ACC112 (cell line): Measurements from ENCODE around the gene ITGB4.
"Not testable (repeated sequence)": the region's sequence is repeated elsewhere in the genome, so short reads cannot be mapped to it uniquely, and the experiment has no call there.

Experiments used
- H2AFZ ChIP-seq: fragments of 200-600 bp; sonication (generic); one replicate; pipeline ENCODE4 v1.6.0; 2017; ENCODE audit warnings: antibody characterized with exemption, low read length; ENCODE audit not compliant: unreplicated experiment
- H3K27ac ChIP-seq: fragments of 200-600 bp; sonication (generic); 2 replicates; pipeline ENCODE4 v1.5.1; 2014; ENCODE audit warnings: low read depth, mild to moderate bottlenecking, antibody characterized with exemption, low read length, moderate library complexity
- H3K27me3 ChIP-seq: fragments of 200-600 bp; sonication (generic); 2 replicates; pipeline ENCODE4 v1.6.1; 2014; ENCODE audit warnings: mild to moderate bottlenecking, antibody characterized with exemption, low read length, moderate library complexity, mixed read lengths; ENCODE audit not compliant: insufficient read depth
- H3K36me3 ChIP-seq: fragments of 200-600 bp; sonication (generic); 2 replicates; pipeline ENCODE4 v1.6.1; 2016; ENCODE audit warnings: mild to moderate bottlenecking, antibody characterized with exemption, low read length, moderate library complexity, mixed read lengths; ENCODE audit not compliant: insufficient read depth
- H3K4me1 ChIP-seq: fragments of 200-600 bp; sonication (generic); one replicate; pipeline ENCODE4 v1.6.1; 2016; ENCODE audit warnings: low read length, mixed read lengths; ENCODE audit not compliant: insufficient read depth, unreplicated experiment, control insufficient read depth
- H3K4me3 ChIP-seq: fragments of 200-600 bp; sonication (generic); 2 replicates; pipeline ENCODE4 v1.5.1; 2014; ENCODE audit warnings: mild to moderate bottlenecking, low read depth, low read length
- H3K79me2 ChIP-seq: fragments of 200-600 bp; sonication (generic); one replicate; pipeline ENCODE4 v1.6.0; 2016; ENCODE audit warnings: low read length; ENCODE audit not compliant: control insufficient read depth, unreplicated experiment, insufficient read depth

Gene ITGB4

GRCh38 chr17:75773808-75774470 is 52.7 kb downstream of the ITGB4 start:
- peaks cover 13% of the 10 kb centered on the region for H3K4me1 ChIP-seq
- no peak overlapping the region for H2AFZ ChIP-seq
- H3K4me3 ChIP-seq = no peak overlapping the region
- no peaks in the 10 kb centered on the region for H3K27me3 ChIP-seq
- H3K79me2 ChIP-seq = peaks cover 22% of the 10 kb centered on the region
- H3K36me3 ChIP-seq = peaks cover 26% of the 10 kb centered on the region
- H3K27ac ChIP-seq = no peak overlapping the region

GRCh38 chr17:75774471-75774990 is 53.3 kb downstream of the ITGB4 start:
- Histone ChIP-seq H3K79me2 (peaks cover 27% of the 10 kb centered on the region), H3K36me3 (peaks cover 28% of the 10 kb centered on the region), H3K4me3 (no peak overlapping the region), H3K4me1 (peaks cover 13% of the 10 kb centered on the region), H3K27ac (no peak overlapping the region), H2AFZ (no peak overlapping the region), H3K27me3 (no peaks in the 10 kb centered on the region)

- no peak overlapping the region for H2AFZ ChIP-seq
- peaks cover 28% of the 10 kb centered on the region for H3K36me3 ChIP-seq
- H3K4me1 ChIP-seq = peaks cover 13% of the 10 kb centered on the region
- peaks cover 28% of the 10 kb centered on the region for H3K79me2 ChIP-seq
- no peaks in the 10 kb centered on the region for H3K27me3 ChIP-seq
- H3K4me3 ChIP-seq = no peak overlapping the region
- H3K27ac ChIP-seq = no peak overlapping the region
Measured at GRCh38 chr17:75774991-75775668, 53.9 kb downstream of the ITGB4 start.

GRCh38 chr17:75776386-75777295 is 55.4 kb downstream of the ITGB4 start:
- peak overlapping the region; percentile 19; the same call in 1 of the 2 replicates for H3K27ac ChIP-seq

GRCh38 chr17:75777296-75777922 is 56.1 kb downstream of the ITGB4 start:
- Histone ChIP-seq H3K27me3 (no peaks in the 10 kb centered on the region), H3K79me2 (peaks cover 28% of the 10 kb centered on the region), H3K27ac (peak overlapping the region; percentile 19; the same call in 1 of the 2 replicates), H3K4me3 (peak overlapping the region; percentile 89), H3K36me3 (peaks cover 28% of the 10 kb centered on the region), H3K4me1 (peaks cover 13% of the 10 kb centered on the region), H2AFZ (no peak overlapping the region)

More at GRCh38 chr17:75776386-75777295, 55.4 kb downstream of the ITGB4 start:
- no peaks in the 10 kb centered on the region for H3K27me3 ChIP-seq
- peaks cover 13% of the 10 kb centered on the region for H3K4me1 ChIP-seq
- peak overlapping the region; percentile 89 for H3K4me3 ChIP-seq
- H2AFZ ChIP-seq = no peak overlapping the region
- peaks cover 28% of the 10 kb centered on the region for H3K36me3 ChIP-seq
- H3K79me2 ChIP-seq = peaks cover 28% of the 10 kb centered on the region

- not testable (repeated sequence) for H3K27me3 ChIP-seq, H2AFZ ChIP-seq
- peaks cover 28% of the 10 kb centered on the region for H3K36me3 ChIP-seq
- H3K4me1 ChIP-seq = peaks cover 18% of the 10 kb centered on the region
- H3K79me2 ChIP-seq = peaks cover 28% of the 10 kb centered on the region
- H3K27ac ChIP-seq = peak overlapping the region; percentile 99
- peak overlapping the region; percentile 89 for H3K4me3 ChIP-seq
Measured at GRCh38 chr17:75778066-75778860, 57.0 kb downstream of the ITGB4 start.

GRCh38 chr17:75778861-75779249 is 57.6 kb downstream of the ITGB4 start:
- Histone ChIP-seq H3K4me1 (peaks cover 23% of the 10 kb centered on the region), H3K36me3 (peaks cover 28% of the 10 kb centered on the region), H3K79me2 (peaks cover 28% of the 10 kb centered on the region), H2AFZ (no peak overlapping the region), H3K27ac (peak overlapping the region; percentile 99), H3K27me3 (no peaks in the 10 kb centered on the region), H3K4me3 (peak overlapping the region; percentile 89)

- H3K4me1 ChIP-seq = peaks cover 26% of the 10 kb centered on the region
- peak overlapping the region; percentile 89 for H3K4me3 ChIP-seq
- no peak overlapping the region for H2AFZ ChIP-seq
- H3K36me3 ChIP-seq = peaks cover 28% of the 10 kb centered on the region
- peak overlapping the region; percentile 99 for H3K27ac ChIP-seq
- peaks cover 28% of the 10 kb centered on the region for H3K79me2 ChIP-seq
- no peaks in the 10 kb centered on the region for H3K27me3 ChIP-seq
Measured at GRCh38 chr17:75779250-75779986, 58.2 kb downstream of the ITGB4 start.
